Activated T-cell treated with anti-CD3 and anti-CD28 coated beads for 24 hours (primary cell): Measurements from ENCODE around the gene SLC22A31.

Experiments
- DNase-seq: peaks from one replicate; pipeline ENCODE4 v3.0.0-alpha.2; 2020; ENCODE audit warnings: low read depth

The SLC22A31 gene

DNA sequence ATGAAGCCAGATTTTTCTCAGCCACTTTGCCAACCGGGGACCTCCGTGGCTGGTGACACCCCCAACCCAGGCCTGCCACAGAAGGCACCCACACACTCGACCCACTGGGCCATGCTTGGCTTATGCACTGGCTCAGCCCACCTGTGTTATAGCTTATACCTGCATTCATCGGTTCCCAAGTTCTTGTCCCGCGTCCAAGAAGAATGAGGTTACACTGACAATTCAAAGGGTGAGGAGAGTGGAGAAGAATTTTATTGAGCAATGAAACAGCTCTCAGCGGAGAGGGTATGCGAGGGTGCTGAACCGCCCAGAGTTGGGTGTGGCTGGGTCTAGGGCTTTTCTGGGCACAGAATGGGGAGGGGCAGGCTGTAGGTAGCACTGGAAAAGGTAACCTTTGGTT, 51.0 kb downstream of the SLC22A31 start:
- DNase-seq = no peak

- DNase-seq = no peak
Observed at GRCh38 chr16:89147085-89147817, 53.1 kb downstream of the SLC22A31 start.

- DNase-seq = no peak
Observed at GRCh38 chr16:89146211-89147005, 53.9 kb downstream of the SLC22A31 start.
